NCI-H226 (cell line): ENCODE results near the gene PELI3.
A peak's percentile ranks its signal among the peaks of the same experiment; 100 is the strongest.
"Not testable (repeated sequence)": the region's sequence is repeated elsewhere in the genome, so short reads cannot be mapped to it uniquely, and the experiment has no call there.

Experiments used
- DNase-seq: peaks from one replicate; pipeline ENCODE4 v3.0.0-alpha.2; 2015

PELI3 gene, protein sequence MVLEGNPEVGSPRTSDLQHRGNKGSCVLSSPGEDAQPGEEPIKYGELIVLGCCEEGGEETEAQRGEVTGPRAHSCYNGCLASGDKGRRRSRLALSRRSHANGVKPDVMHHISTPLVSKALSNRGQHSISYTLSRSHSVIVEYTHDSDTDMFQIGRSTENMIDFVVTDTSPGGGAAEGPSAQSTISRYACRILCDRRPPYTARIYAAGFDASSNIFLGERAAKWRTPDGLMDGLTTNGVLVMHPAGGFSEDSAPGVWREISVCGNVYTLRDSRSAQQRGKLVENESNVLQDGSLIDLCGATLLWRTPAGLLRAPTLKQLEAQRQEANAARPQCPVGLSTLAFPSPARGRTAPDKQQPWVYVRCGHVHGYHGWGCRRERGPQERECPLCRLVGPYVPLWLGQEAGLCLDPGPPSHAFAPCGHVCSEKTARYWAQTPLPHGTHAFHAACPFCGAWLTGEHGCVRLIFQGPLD

DNA sequence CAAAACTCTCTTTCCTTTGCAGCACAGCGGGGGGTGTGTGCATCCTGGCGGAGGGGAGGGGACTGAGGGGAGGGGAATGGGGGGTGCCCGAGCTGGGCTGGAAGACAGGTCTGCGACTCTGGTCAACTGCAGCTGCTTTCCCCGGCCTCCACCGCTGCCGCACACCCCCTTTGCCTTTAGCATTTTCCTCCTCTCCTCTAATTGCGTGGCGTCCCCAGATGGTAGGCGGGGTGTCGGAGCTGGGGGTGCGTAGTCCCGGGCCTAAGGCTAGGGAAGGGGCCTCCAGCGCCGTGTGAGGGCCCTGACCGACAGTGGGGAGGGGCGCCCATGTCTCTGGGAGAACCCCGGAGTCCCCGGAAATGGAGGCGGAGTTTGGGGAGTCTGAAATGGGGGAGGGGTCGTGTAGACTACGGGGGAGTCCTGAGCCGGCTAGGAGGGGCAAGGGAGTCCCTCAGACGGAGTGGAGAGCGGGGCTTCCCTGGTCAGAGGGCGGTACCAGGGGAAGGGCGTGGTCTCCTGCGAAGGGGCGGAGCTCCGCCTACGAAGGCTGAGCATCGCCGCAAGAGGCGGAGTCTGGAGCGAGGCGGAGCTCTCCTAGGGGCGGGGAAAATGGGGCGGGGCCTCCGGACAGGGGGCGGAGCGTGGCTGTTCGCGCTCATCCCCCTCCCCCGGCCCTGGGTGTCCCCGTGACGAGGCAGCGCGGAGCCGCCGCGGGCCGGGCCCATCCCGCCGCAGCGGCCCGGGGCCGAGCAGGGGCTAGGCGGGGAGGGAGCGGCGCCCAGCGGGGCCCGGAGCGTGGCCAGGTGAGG lies at the start of gene PELI3:
PELI3 (plus strand) TSS at position 681 of the 809 bp plus-strand sequence. CDS start 1,224 bp downstream, outside the sequence.
- DNase-seq: peak; percentile 69

DNA sequence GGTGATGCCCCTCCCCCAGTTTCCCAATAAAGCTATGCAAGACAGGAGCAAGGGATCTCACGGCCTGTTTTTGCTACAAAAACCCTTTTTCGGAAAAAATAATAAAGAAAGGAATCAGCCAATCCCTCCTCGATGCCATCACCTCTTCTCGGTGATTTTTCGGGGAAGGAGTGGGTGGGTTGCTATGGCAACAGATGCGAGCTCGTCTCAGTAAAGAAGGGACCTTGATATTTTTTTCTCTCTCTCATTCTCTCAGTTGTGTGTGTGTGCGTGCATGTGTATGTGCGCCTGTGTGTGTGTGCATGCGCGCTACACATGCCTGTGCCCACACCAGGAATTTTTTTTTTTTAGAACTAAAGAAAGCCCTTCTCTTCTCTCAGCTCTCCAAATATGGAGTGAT lies 49.7 kb upstream of the PELI3 start:
- no peak for DNase-seq

DNA sequence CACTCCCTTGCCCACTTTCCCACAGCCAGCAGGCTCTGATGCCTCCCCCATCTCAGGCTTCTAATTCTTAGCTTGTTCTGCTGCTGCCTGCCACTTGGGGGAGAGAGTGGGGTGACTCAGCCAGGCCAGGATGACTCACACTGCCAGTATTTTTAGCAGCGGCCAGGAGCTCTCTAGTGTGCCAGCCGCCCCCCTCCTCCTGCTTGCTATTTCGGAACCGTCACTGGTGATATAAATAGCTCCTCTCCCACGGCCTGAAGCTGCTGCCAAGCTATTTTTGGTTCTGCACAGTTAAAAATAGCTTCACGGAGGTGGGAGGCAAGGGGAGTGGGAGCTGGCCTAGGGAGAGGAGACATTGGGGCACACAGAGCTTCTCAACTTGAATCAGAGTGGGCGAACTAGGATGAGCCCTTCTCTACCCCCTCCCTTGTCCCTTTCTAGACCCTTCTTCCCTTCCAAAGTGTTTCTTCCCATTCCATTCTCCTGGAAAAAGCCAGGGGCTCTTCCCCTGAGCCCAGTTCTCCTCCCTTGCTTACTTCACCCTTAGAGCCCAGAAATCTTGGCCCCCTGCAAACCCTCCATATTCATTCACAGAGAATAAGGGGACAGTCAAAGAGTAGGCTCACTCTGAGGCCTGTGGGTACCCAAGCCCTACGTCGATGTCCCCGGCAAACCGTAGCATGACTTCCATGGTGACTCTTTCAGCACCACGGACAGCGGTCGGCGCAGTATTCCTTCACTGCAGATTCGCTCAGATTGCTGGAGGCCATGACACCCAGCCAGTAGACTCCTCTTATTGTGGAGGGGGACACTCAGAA lies 48.3 kb upstream of the PELI3 start:
- peak; percentile 70 for DNase-seq

DNA sequence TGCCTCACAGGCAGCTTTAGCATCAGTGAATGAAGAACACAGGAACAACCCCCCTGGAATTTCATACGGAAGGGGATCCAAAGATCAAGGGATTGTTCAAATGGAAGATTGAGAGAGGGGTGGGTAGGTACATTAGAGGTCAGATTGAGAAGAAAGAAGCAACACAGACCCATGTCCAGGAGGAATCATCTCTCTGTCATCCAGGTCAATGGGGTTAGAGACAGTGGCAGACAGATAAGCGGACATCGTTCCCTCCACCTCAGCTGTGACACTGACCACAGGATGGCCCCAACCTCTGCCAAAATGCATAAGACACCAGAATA lies 47.8 kb upstream of the PELI3 start:
- DNase-seq: no peak

DNA sequence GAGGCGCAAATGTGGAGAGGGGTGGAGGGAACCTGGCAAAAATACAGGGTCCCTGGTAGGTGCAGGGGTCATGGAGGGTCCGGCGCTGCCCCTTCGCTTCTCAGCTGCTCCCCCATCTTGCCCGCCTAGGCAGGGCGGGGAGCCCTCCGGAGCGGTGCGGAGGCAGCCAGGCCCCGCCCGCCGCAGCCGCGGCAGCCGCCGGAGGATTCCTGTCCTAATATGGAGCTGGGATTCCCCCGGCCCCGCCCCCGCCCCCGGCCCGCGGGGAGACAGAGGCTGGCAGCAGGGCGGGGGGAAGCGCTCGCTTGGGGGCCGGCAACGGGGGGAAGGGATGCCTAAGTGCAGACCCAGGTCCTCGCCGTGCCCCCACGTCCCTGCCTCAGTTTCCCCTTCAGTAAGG lies 46.9 kb upstream of the PELI3 start:
- no peak for DNase-seq

DNA sequence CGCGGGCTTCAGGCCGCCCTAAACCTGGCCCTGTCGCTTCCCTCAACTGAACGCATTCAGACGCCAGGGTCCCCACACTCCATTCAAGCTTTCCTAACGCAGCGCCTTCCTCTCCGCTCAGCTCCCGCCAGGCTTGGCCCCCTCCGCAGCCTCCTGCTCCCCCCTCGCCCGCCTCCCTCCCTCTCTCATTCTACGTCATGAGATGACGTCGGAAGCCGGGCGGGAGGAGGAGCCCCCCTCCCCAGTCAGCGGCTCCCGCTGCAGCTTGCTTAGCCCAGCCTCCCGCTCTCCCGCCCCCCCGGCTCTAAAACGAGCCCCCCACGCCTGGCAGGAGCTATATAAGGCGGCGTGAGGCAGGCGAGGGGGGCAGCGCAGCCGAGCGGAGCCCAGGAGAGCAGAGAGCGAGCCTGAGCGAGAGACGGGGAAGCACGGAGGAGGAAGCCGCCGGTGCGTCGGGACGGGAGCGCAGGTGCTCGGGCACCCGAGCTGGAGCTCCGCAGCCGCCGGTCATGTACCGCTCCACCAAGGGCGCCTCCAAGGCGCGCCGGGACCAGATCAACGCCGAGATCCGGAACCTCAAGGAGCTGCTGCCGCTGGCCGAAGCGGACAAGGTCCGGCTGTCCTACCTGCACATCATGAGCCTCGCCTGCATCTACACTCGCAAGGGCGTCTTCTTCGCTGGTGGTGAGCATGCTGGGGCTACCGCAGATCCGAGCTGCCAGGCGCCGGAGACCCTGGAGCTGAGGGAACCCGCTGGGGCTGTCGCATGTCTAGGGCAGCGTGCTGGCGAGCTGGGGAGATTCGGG lies 45.8 kb upstream of the PELI3 start, which contains the start of gene NPAS4:
NPAS4 (plus strand) TSS at position 365 of the 806 bp plus-strand sequence; CDS start at position 510, 145 bp downstream.
- no peak for DNase-seq

DNA sequence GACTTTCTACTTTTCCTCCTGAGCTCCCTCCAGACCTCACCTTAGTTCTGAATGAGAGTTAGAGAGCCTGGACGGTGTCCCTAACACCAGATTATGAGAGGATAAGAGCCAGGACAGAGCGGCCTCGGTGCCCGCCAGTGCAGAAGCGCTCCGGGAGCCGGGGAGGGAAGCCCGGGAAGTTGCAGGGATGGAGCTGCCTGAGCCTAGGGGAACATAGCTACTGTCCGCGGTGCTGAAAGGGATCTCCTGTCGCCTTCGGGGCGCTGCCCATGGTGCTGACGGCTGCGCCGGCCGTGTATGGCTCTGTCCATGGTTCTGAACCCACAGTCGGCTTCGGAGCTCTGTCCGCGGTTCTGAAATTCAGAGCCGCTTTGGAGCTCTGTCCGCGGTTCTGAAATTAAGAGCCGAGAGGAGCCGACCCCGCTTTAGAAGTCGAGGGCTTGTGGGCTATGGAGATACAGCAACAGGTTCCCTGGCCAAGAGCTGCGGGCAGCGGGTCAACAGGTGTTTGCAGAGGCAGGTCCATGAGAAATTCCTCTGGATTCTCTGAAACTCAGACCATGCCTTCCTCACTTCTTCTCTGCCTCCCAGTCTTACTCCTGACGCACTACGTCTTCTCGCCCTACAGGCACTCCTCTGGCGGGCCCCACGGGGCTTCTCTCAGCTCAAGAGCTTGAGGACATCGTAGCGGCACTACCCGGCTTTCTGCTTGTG lies 45.1 kb upstream of the PELI3 start:
- DNase-seq: peak; percentile 74

DNA sequence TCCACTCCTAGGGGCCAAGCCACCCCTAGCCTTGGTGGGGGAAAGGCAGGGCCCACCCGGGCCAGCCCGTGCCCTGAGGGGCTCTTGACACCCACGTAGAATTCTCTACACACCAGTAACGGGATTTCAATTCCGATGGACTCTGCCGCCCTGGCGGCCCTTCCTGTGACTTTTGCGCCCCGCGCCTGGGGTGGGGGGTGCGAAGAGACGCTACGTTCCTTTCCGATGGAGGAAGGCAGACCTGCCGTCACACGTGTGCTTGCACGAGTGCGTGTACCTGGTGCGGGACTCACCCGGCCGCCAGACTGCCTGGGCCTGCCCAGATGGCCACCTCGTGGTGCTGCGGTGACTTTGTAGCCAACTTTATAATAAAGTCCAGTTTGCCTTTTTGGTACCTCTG lies 40.4 kb upstream of the PELI3 start:
- DNase-seq: no peak

DNA sequence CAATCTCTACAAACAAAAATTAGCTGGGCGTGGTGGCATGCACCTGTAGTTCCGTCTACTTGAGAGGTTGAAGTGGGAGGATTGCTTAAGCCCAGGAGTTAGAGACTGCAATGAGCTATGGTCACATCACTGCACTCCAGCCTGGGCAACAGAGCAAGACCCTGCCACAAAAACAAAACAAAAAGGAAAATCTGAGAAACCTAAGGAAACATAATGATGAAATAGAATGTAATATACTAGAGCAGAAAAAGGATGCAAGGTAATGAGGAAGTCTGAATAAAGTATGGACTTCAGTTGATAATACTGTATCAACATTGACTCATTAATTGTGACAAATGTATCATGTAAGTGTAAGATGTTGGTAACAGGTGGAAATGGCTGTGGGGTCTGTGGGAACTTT lies 37.8 kb upstream of the PELI3 start:
- DNase-seq: no peak

DNA sequence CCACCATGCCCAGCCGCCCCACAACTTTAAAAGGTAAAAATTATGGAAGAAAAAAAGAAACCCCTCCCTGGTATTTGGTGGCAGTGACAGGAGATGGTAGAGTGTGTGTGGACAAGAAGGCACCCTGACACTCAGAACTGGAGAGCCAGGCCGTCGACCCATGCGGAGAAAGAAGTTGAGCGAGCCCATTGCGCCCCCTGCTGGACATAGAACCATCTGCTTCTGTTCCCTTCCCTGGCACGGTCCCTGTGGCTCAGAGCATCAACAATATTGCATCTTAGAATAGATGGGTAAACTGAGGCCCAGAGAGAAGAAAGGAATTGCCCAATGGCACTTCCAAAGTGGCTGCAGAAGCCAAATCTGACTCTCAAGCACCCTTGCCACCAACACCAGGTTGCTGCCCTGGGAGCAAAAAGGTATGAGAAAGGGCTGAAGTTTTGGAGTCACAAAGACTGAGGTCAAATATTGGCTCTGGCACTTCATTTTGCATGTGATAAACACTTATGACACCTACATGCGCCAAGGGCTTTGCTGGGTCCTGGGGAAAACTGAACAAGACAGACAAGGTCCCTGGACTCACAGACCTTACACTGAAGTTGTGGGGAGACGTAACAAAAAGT lies 36.6 kb upstream of the PELI3 start:
- DNase-seq: no peak

DNA sequence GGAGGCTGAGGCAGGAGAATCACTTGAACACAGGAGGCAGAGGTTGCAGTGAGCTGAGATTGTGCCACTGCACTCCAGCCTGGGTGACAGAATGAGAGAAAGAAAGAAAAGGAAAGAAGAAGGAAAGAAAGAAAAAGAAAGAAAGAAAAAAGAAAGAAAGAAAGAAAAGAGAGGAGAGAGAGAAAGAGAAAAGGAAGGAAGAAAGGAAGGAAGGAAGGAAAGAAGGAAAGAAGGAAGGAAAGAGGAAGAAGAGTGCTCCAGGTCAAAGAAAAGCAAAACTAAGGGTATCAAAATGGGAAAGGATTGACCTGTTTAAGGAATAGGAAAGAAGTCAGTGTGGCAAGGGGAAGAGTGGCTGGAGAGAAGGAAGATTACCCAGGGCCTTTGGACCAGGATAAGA lies 35.4 kb upstream of the PELI3 start:
- not testable (repeated sequence) for DNase-seq

DNA sequence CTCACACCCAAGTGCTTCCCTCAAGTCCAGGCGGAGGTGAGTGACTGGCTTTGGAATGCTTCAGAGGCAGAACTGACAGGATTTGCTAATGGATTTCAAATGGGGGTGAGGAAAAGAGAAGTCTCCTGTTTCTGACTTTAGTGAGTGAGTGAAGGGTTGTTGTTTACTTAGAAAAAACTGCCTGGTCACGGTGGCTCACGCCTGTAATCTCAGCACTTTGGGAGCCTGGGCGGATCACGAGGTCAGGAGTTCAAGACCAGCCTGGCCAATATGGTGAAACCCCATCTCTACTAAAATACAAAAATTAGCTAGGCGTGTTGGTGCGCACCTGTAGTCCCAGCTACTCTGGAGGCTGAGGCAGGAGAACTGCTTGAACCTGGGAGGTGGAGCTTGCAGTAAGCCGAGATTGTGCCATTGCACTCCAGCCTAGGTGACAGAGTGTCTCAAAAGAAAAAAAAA lies 34.8 kb upstream of the PELI3 start:
- not testable (repeated sequence) for DNase-seq

DNA sequence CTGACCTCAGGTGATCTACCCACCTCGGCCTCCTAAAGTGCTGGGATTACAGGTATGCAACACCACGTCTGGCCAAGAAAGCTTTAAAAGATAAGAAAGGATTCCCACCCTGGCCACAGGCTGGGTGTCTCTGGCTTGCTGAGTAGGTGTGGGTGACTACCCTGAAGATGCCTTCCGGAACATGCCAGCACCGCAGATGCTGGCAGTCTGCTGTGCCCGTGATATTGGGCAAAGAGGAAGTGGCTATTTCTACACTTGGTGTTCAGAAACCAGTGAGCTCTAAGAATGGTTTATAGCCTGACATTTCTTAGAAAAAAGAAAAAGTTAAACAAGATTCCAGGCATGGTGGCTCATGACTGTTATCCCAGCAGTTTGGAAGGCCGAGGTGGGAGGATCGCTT lies 34.1 kb upstream of the PELI3 start:
- no peak for DNase-seq

DNA sequence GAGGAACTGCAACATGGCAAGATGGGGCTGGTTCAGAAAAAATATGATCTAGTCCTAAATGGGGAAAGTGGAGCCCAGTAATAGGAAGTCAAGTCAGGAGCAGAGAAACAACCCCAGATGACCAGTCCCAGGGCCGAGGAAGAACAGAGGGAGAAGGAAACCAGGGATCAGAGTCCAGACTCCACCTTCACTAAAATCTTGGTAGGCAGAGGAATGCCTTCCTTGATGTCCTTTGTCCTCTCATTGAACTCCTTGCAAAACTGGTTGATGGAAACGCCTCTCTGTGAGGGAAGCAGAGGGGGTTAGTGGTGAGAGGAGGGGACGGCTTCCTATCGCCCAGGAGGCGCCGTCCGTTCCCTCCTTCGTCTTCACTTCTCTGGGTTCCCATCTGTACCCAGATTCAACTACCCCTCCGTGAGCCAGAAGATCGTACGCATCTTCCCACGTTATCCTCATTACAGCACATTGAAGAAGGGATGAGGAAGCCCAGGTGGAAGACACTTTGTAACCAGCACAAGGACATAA lies 28.7 kb upstream of the PELI3 start:
- DNase-seq: no peak

DNA sequence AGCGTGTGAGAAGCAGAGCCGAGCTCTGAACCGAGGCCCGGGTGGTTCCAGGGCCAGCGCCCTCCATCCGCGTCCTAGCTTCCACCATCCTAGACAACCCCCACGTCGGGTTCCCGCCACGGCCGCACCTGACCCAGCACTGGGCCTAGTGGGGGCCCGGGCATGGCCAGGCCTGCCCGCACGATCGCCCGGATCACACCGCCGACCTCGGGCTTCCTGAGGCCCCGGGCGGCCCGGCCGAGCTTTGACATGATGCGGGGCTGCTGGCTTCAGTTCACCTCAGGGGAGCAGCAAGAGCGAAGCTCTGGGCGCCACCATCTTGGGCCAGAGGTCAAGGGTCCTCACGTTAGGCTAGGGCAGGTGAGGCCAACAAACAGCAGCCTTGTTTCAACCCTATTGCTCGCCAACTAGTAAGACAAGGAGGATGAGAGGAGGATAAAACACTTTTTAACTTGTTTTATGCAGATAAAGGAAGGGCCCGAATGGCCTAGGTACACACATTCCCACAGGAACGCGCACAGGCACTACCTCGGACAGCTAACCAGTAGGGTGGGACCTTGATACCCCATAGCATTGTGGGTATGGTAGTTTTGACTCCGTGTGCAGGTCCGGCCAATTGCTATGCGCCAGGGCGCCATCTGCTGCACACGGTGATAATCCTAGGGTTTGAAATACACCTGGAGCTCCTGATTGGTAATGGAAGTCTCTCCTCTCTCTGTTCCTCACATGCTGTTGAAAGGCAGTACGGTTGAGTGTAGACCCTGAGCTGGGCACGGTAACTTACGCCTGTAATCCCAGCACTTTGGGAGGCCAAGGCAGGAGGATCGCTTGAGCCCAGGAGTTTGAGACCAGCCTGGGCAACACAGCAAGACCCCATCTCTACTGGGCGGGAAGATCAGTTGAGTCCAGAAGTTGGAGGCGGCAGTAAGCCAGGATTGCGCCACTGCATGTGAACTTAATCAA lies 27.9 kb upstream of the PELI3 start, which contains the start of gene MRPL11:
MRPL11 (minus strand) TSS at position 345 of the 963 bp plus-strand sequence; CDS start at position 251, 94 bp downstream.
- DNase-seq: peak; percentile 86

DNA sequence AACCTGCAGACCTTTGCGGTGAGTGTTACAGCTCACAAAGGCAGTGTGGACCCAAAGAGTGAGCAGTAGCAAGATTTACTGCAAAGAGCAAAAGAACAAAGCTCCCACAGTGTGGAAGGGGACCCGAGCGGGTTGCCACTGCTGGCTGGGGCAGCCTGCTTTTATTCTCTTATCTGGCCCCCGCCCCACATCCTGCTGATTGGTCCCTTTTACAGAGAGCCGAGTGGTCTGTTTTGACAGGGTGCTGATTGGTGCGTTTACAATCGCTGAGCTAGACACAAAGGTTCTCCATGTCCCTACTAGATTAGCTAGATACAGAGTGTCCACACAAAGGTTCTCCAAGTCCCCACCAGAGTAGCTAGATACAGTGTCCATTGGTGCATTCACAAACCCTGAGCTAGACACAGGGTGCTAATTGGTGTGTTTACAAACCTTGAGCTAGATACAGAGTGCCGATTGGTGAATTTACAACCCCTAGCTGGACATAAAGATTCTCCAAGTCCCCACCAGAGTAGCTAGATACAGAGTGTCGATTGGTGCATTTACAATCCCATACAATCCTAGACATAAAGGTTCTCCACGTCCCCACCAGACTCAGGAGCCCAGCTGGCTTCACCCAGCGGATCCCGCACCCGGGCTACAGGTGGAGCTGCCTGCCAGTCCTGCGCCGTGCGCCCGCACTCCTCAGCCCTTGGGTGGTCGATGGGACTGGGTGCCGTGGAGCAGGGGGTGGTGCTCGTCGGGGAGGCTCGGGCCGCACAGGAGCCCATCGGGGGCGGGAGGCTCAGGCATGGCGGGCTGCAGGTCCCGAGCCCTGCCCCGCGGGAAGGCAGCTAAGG lies 26.4 kb upstream of the PELI3 start:
- DNase-seq: not testable (repeated sequence)

DNA sequence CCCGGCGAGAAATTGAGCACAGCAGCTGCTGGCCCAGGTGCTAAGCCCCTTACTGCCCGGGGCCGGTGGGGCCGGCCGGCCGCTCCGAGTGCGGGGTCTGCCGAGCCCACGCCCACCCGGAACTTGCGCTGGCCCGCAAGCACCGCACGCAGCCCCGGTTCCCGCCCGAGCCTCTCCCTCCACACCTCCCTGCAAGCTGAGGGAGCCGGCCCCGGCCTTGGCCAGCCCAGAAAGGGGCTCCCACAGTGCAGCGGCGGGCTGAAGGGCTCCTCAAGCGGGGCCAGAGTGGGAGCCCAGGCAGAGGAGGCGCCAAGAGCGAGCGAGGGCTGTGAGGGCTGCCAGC lies 25.8 kb upstream of the PELI3 start:
- DNase-seq: not testable (repeated sequence)

DNA sequence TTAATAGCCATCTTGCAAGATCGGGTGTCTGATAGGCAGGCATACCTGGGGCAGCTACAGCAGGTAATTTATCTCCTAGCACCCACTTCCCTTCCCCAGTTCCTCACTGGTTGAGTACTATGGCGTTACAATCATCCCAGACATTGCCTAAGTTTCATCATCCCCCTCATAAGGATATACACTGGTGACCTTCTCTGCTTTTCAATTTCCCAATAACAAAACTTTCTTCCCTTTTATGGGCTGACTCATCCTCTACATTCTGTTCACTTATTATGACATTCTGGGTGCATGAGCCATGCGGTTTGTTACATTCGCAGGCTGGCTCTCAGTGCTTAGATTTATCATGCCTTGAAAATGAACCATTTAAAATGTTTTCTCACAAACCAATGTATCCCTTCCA lies 23.1 kb upstream of the PELI3 start:
- no peak for DNase-seq
